HG03060 (cell line): ENCODE data around the gene HTRA1.

Source experiments
- ATAC-seq: cut with Tn5 transposase; IDR thresholded peaks from one replicate; pipeline ENCODE4 v1.9.1; 2021; ENCODE audit warnings: low read depth, moderate number of reproducible peaks; ENCODE audit not compliant: unreplicated experiment

HTRA1 gene

GRCh38 chr10:122461367-122461728 lies at the start of gene HTRA1:
Gene HTRA1 (plus strand): TSS chr10:122461553. CDS start chr10:122461653, 100 bp downstream.
- no peak for ATAC-seq

GRCh38 chr10:122413327-122413726 lies 48.0 kb upstream of the HTRA1 start:
- ATAC-seq, result no peak

GRCh38 chr10:122417667-122418066 lies 43.7 kb upstream of the HTRA1 start:
- no peak for ATAC-seq

GRCh38 chr10:122419016-122419415 lies 42.3 kb upstream of the HTRA1 start:
- ATAC-seq, result no peak

- no peak for ATAC-seq
These were observed 41.3 kb upstream of the HTRA1 start for GRCh38 chr10:122419876-122420623.

GRCh38 chr10:122420624-122421007 lies 40.7 kb upstream of the HTRA1 start:
- no peak for ATAC-seq

- no peak for ATAC-seq
These were observed 40.2 kb upstream of the HTRA1 start for GRCh38 chr10:122421054-122421625.

GRCh38 chr10:122421742-122422141 lies 39.6 kb upstream of the HTRA1 start:
- ATAC-seq, result no peak

- no peak for ATAC-seq
These were observed 38.9 kb upstream of the HTRA1 start for GRCh38 chr10:122422266-122422989.

- ATAC-seq, result no peak
These were observed 37.3 kb upstream of the HTRA1 start for GRCh38 chr10:122424059-122424458.

- ATAC-seq, result no peak
These were observed 34.5 kb upstream of the HTRA1 start for GRCh38 chr10:122426829-122427228.

- no peak for ATAC-seq
These were observed 34.1 kb upstream of the HTRA1 start for GRCh38 chr10:122427280-122427679.

- ATAC-seq, result no peak
These were observed 26.0 kb upstream of the HTRA1 start for GRCh38 chr10:122435212-122435827.

- ATAC-seq, result no peak
These were observed 19.4 kb upstream of the HTRA1 start for GRCh38 chr10:122441961-122442360.

GRCh38 chr10:122445469-122445868 lies 15.9 kb upstream of the HTRA1 start:
- ATAC-seq, result no peak

GRCh38 chr10:122445904-122446303 lies 15.4 kb upstream of the HTRA1 start:
- ATAC-seq, result no peak

GRCh38 chr10:122446668-122447423 lies 14.5 kb upstream of the HTRA1 start:
- ATAC-seq, result no peak

- no peak for ATAC-seq
These were observed 12.8 kb upstream of the HTRA1 start for GRCh38 chr10:122448600-122448999.

GRCh38 chr10:122449153-122449552 lies 12.2 kb upstream of the HTRA1 start:
- no peak for ATAC-seq

GRCh38 chr10:122450353-122450990 lies 10.9 kb upstream of the HTRA1 start:
- ATAC-seq, result no peak
